Activated CD4-positive, alpha-beta T cell treated with anti-CD3 and anti-CD28 coated beads for 1 hour (primary cell): ENCODE results near the gene EPC2.

Experiments used
- DNase-seq: peaks from one replicate; pipeline ENCODE4 v3.0.0-alpha.2; 2020

Gene EPC2

DNA sequence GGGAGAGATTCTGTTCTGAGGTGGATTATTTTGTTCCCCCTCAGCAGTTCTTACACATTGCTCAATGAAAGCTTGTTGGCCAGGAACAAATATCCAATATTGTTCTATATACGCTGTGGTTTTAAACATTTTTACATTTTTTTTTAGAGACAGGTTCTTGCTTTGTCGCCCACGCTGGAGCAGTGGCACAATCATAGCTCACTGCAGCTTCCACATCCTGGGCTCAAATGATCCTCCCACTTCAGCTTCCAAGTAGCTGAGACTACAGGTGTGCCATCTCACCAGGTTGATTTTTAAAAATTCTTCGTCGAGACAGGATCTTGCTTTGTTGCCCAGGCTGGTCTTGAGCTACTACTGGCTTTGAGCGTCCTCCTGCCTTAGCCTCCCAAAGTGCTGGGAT is 171.6 kb downstream of the EPC2 start:
- DNase-seq: no peak

DNA sequence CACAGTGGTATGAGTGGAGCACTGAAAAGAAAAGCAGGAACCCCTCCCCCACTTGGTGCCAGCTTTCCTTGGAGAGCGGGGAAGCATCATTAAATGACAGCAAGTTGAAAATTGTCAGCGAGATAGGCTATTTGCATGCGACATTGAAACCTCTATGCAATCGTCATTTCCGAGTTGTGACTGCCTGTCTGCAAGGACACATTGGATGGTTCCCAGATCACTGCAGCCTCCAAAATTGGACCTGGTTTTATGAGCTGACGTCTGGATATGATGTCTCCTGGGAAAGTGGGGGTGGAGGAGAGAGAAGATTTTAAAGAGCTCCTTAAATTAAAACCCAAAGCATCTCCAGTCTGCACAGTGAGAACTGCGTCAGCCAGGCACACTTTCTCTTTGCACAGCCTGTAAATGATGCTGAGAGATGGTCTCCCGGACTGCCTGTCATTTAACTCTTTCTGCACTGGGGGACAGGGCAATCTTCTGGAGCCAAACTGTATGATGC is 172.7 kb downstream of the EPC2 start:
- no peak for DNase-seq

DNA sequence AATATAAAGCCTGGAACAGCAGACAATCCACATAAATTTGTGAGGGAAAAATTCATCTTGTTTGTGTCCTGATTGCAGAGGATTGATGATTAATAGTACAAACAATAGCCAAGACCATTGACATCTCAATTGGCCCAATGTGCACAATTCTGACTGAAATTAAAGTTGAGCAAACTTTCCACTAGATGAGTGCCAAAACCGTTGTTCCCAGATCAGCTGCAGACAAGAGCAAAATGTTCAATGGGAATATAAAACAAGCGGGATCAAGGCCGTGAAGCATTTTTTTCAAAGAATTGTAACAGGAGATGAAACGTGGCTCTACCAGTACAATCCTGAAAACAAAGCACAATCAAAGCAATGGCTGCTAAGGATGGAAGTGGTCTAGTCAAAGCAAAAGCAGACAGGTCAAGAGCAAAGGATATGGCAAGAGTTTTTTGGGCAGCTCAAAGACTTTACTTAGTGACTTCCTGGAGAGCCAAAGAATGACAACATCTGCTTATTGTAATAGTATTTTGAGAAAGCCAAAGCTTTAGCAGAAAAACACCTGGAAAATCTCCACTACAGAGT is 174.6 kb downstream of the EPC2 start:
- DNase-seq: no peak

DNA sequence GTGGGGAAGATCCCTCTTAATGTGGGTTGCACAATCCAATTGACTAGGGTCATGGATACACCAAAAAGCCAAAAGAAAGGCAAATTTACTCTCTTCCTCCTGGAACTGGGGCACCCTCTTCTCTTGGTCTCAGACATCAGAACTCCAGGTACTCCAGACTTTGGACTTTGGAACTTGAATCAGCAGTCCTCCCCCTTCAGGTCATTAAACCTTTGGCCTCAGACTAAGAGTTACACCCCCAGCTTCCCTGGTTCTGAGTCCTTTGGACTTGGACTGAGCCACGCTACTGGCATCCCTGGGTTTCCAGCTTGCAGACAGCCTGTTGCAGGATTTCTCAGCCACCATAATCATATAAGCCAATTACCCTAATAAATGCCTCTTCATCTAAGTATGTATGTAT is 179.6 kb downstream of the EPC2 start:
- no peak for DNase-seq

DNA sequence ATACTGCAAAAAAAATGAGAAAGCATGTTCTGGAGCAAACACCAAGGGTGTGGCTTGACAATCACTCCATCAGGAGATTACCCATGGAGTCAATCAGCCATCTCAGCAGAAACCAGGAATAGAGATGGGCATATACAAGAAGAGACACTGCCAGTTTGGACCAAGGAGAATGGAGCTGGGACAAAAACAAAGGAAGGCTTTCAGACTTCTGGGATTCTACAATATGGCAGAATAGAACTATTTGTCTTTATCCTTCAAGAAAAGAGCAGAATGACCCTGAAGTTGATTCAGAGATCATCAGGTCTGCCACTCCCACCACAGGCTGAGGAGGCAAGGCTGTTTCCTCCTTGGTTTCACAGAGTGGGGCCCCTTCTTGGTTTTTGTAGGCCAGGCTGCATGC is 182.2 kb downstream of the EPC2 start:
- DNase-seq: no peak

DNA sequence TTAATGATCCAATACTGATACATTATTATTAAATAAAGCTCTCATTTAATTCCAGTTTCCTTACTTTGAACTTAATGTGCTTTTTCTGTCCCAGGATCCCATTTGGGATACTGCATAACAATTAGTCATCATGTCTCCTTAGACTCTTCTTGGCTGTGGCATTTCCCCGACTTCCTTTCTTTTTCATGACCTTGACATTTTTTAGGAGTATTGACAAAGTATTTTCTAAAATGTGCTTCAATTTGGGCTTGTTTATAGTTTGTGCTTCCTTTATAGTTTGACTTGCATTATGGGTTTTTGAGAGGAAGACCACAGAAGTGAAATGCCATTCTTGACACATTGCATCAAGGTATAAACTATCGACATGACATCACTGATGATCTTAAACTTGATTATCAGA is 184.4 kb downstream of the EPC2 start:
- no peak for DNase-seq

DNA sequence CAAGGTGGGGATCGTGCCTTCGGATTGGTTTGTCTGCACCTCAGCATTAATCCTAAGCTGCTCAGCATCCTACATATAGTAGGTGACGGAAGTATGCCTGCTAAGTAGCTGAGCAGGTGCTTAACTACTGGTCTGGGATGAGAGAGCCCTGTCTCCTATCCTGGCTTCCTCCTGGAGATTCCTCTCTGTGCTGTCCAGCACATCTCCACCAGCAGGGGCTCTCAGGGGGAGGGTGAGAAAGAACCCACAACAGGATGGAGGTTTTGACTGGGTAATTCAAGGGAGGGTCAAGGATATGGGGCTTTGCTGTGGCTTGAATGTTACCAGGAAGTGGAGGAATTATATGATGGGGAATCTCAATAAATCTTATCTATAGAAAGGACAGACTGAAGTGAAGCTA is 185.1 kb downstream of the EPC2 start:
- no peak for DNase-seq

DNA sequence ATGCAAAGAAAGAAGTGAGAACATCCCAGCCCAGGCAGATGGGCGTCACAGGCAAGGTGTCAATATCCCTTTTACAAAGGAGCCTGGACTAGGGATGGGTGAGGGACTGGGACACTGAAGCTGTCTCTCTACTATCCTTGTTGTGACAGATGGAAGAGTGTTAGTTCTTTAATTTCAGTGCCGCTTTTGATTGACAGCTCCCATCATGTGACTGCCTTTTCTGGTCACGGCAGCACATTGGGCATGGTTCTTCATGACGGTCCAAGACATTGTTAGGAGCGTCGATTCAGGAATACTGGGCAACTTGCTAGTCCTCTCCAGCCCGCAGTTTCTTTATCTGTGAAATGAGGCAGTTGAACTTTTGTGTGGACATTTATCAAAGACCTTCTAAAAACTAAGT is 188.1 kb downstream of the EPC2 start:
- no peak for DNase-seq
